HCT116 (cell line): Measurements from ENCODE around the gene TRHDE. TPM values are rescaled to one million over a fixed set of nuclear protein-coding genes. Genes with fewer than 3 reads are reported as not detected.

Experiments
- ATAC-seq: fragments of 200-7000 bp; cut with Tn5 transposase; 2 replicates; pipeline ENCODE4 v1.9.1; 2020; ENCODE audit warnings: mild to moderate bottlenecking, moderate library complexity
- Bru-seq: library from RNA; stranded (reverse); fragments of 400-500 nt; gene quantifications from one replicate; lab custom pipeline; 2021; lab: Mats Ljungman, UMichigan
- BruChase-seq, 2 experiments: library from RNA; stranded (reverse); fragments of 400-500 nt; gene quantifications; one replicate each; lab custom pipeline; 2021; lab: Mats Ljungman, UMichigan
- BruUV-seq: library from RNA; stranded (reverse); fragments of 400-500 nt; replicated peaks from 2 replicates; lab custom pipeline; 2021; lab: Mats Ljungman, UMichigan
- CTCF ChIA-PET: fragments of 300-600 bp; sonication (Branson Sonifier 250); formaldehyde crosslinking; loops from one replicate; lab custom pipeline; 2021; ENCODE audit warnings: antibody characterized with exemption; lab: Charles Lee
- POLR2A ChIA-PET: fragments of 300-600, 350-600 bp; sonication (Branson Sonifier 250); formaldehyde crosslinking; loops from one replicate; lab custom pipeline; 2021; ENCODE audit warnings: antibody characterized with exemption; lab: Charles Lee
- RAD21 ChIA-PET, 2 experiments: fragments of 300-600 bp; sonication (Branson Sonifier 250); formaldehyde crosslinking; loops; one replicate each; lab custom pipeline; 2023; ENCODE audit warnings: low total read pairs in 2 of 2; ENCODE audit not compliant: uncharacterized antibody in 2 of 2, unreplicated experiment in 2 of 2, low non-redundant PET in 1 of 2; lab: Charles Lee
- DNase-seq: peaks from one replicate; pipeline ENCODE4 v3.0.0-alpha.2; 2010; ENCODE audit warnings: low read depth, low spot score
- H2AFZ ChIP-seq: fragments of 200-600 bp; shearing (Covaris generic), sonication (generic); 2 replicates; pipeline ENCODE4 v1.6.1; 2017; ENCODE audit warnings: low read depth, mixed run types, mixed read lengths, antibody characterized with exemption, low read length; ENCODE audit not compliant: poor library complexity, severe bottlenecking
- H3K27ac ChIP-seq: 2 replicates; pipeline ENCODE4 v1.5.1; 2012; ENCODE audit warnings: low read depth, low read length
- H3K27me3 ChIP-seq: fragments of 200-600 bp; sonication (generic); 2 replicates; pipeline ENCODE4 v1.6.1; 2016; ENCODE audit warnings: mixed run types, low read length, mixed read lengths; ENCODE audit not compliant: insufficient read depth
- H3K36me3 ChIP-seq, 2 experiments: fragments of 200-500 bp in 1 of 2; fragments of 200-600 bp in 1 of 2; sonication (Bioruptor generic) in 1 of 2; sonication (generic) in 1 of 2; 2 replicates each; pipeline versions ENCODE4 v1.5.1 to v1.6.1; 2014 to 2016; ENCODE audit warnings: low read length in 2 of 2, inconsistent platforms in 1 of 2, mixed read lengths in 1 of 2, mixed run types in 1 of 2; ENCODE audit not compliant: insufficient read depth in 2 of 2, control insufficient read depth in 1 of 2
- H3K4me1 ChIP-seq, 2 experiments: fragments of 200-600 bp in 1 of 2; sonication (generic) in 1 of 2; 2 replicates each; pipeline versions ENCODE4 v1.5.1 to v1.6.1; 2012 to 2017; ENCODE audit warnings: low read length in 2 of 2, inconsistent platforms in 1 of 2, mild to moderate bottlenecking in 1 of 2, mixed read lengths in 1 of 2, mixed run types in 1 of 2, moderate library complexity in 1 of 2; ENCODE audit not compliant: insufficient read depth in 2 of 2, control insufficient read depth in 1 of 2
- H3K4me2 ChIP-seq: fragments of 200-600 bp; sonication (generic); 2 replicates; pipeline ENCODE4 v1.6.1; 2017; ENCODE audit warnings: mixed run types, low read length, mixed read lengths
- H3K4me3 ChIP-seq, 2 experiments: fragments of 200-600 bp in 1 of 2; sonication (generic) in 1 of 2; replicated peaks in 1 of 2; 2 replicates each; pipeline ENCODE4 v1.5.1; 2011 to 2016; ENCODE audit warnings: low read length in 2 of 2, control low read depth in 1 of 2, low read depth in 1 of 2, mild to moderate bottlenecking in 1 of 2, mixed read lengths in 1 of 2, mixed run types in 1 of 2
- H3K79me2 ChIP-seq: fragments of 200-600 bp; sonication (generic); 2 replicates; pipeline ENCODE4 v1.6.1; 2017; ENCODE audit warnings: mild to moderate bottlenecking, mixed run types, low read length, moderate library complexity, mixed read lengths; ENCODE audit not compliant: insufficient read depth
- H3K9ac ChIP-seq: fragments of 200-600 bp; sonication (generic); 2 replicates; pipeline ENCODE4 v1.6.1; 2016; ENCODE audit warnings: low read length, mixed read lengths
- H3K9me2 ChIP-seq: fragments of 200-600 bp; sonication (generic), shearing (Covaris generic); 2 replicates; pipeline ENCODE4 v1.6.1; 2017; ENCODE audit warnings: mixed run types, mild to moderate bottlenecking, moderate library complexity; ENCODE audit not compliant: insufficient read depth
- H3K9me3 ChIP-seq, 2 experiments: fragments of 200-500 bp in 1 of 2; fragments of 200-600 bp in 1 of 2; sonication (Bioruptor generic) in 1 of 2; sonication (generic) in 1 of 2; 2 replicates each; pipeline ENCODE4 v1.6.1; 2014 to 2017; ENCODE audit warnings: low read length in 2 of 2, mixed read lengths in 2 of 2, inconsistent platforms in 1 of 2, low read depth in 1 of 2, mild to moderate bottlenecking in 1 of 2, mixed run types in 1 of 2, moderate library complexity in 1 of 2; ENCODE audit not compliant: control insufficient read depth in 1 of 2, insufficient read depth in 1 of 2
- H4K20me1 ChIP-seq: fragments of 200-600 bp; sonication (generic), shearing (Covaris generic); 2 replicates; pipeline ENCODE4 v1.6.1; 2017; ENCODE audit warnings: mixed run types, mild to moderate bottlenecking, moderate library complexity; ENCODE audit not compliant: insufficient read depth
- CEBPB ChIP-seq: IDR thresholded peaks from 2 replicates; pipeline ENCODE4 v1.6.1; 2012; ENCODE audit warnings: low read depth
- CTCF ChIP-seq, 3 experiments: fragments of 200-600 bp in 1 of 3; sonication (generic) in 1 of 3; IDR thresholded peaks in 2 of 3; conservative IDR thresholded peaks in 1 of 3; 2 replicates each; pipeline ENCODE4 v1.5.1; 2012 to 2017; ENCODE audit warnings: low read depth in 2 of 3, low read length in 2 of 3, antibody characterized with exemption in 1 of 3, borderline replicate concordance in 1 of 3, control low read depth in 1 of 3, mild to moderate bottlenecking in 1 of 3, mixed read lengths in 1 of 3, mixed run types in 1 of 3, moderate library complexity in 1 of 3; ENCODE audit not compliant: insufficient read depth in 1 of 3
- ELF1 ChIP-seq: IDR thresholded peaks from 2 replicates; pipeline ENCODE4 v1.6.1; 2012; ENCODE audit warnings: low read depth, borderline replicate concordance
- EZH2 ChIP-seq: fragments of 200-600 bp; sonication (generic); IDR thresholded peaks from 2 replicates; pipeline ENCODE4 v1.6.1; 2017; ENCODE audit warnings: antibody characterized with exemption, mixed run types
- FOSL1 ChIP-seq: IDR thresholded peaks from 2 replicates; pipeline ENCODE4 v1.6.1; 2012; ENCODE audit warnings: low read depth
- MAX ChIP-seq: IDR thresholded peaks from 2 replicates; pipeline ENCODE4 v1.6.1; 2012
- POLR2A ChIP-seq: IDR thresholded peaks from 2 replicates; pipeline ENCODE4 v1.7.0; 2011; ENCODE audit warnings: borderline replicate concordance; ENCODE audit not compliant: insufficient read depth, insufficient read length; ENCODE audit errors: extremely low read depth
- POLR2AphosphoS5 ChIP-seq: IDR thresholded peaks from 2 replicates; pipeline ENCODE4 v1.6.1; 2011; ENCODE audit warnings: mild to moderate bottlenecking, low read depth, low read length, moderate library complexity
- RAD21 ChIP-seq: IDR thresholded peaks from 2 replicates; pipeline ENCODE4 v1.6.1; 2012; ENCODE audit warnings: low read depth, mild to moderate bottlenecking
- REST ChIP-seq: IDR thresholded peaks from 2 replicates; pipeline ENCODE4 v1.6.1; 2012; ENCODE audit warnings: low read depth
- SIN3A ChIP-seq: IDR thresholded peaks from 2 replicates; pipeline ENCODE4 v1.6.1; 2012; ENCODE audit warnings: low read depth
- ZNF274 ChIP-seq: fragments of 200-500 bp; sonication (Bioruptor generic); IDR thresholded peaks from 2 replicates; pipeline ENCODE4 v1.6.1; 2014; ENCODE audit warnings: mild to moderate bottlenecking, low read depth, low read length, inconsistent platforms
- intact Hi-C: fragments of 100-400 bp; cut with micrococcal nuclease; formaldehyde crosslinking; loops from 2 replicates; pipeline ENCODE4 v1.10.0; 2022
- long read RNA-seq: library from polyadenylated mRNA; unstranded; transcript quantifications from one replicate; pipeline ENCODE4 v2.0.0, GENCODE V29; 2021; ENCODE audit not compliant: unreplicated experiment
- polyA plus RNA-seq: library from polyadenylated mRNA; unstranded; fragments of >200 nt; gene quantifications from 2 replicates; pipeline ENCODE4 v1.2.1, GENCODE V29; 2012; ENCODE audit warnings: missing spikeins
- total RNA-seq: library from RNA; stranded (reverse); gene quantifications from one replicate; pipeline ENCODE4 v1.2.1, GENCODE V29; 2021; ENCODE audit not compliant: unreplicated experiment

TRHDE gene
- total RNA-seq, result 2.9 TPM
- 0.21 and 0.87 TPM in 2 replicates for polyA plus RNA-seq
- percentile 33 among the genes with signal in this experiment for Bru-seq, nascent RNA
- percentile 23 among the genes with signal in this experiment for BruChase-seq, experiment 1, labeled RNA remaining after a 6-hour chase
- BruChase-seq, experiment 2, labeled RNA remaining after a 2-hour chase, result percentile 24 among the genes with signal in this experiment
- long read RNA-seq, full-length matches to known transcripts, result 3 of 5 reads
- long read RNA-seq, partial matches to known transcripts, result 0 of 5 reads
- long read RNA-seq, other reads (novel, unspliced or antisense), result 2 of 5 reads

GRCh38 chr12:72272091-72272661 is at the start of gene TRHDE:
TSS of gene TRHDE (plus strand) at chr12:72272370. CDS start at chr12:72272644, 274 bp downstream.
- CTCF ChIA-PET, result interaction anchor here (1.5 kb wide), 1 partner anchor 10 kb away, joined by 4 read pairs; no protein-coding TSS in a partner anchor
- no peaks in the 10 kb centered on the region for H3K27me3 ChIP-seq
- no peak for DNase-seq

GRCh38 chr12:72226510-72226909 is 45.7 kb upstream of the TRHDE start:
- no peaks in the 10 kb centered on the region for H3K9me3 ChIP-seq
- ATAC-seq (no peak), DNase-seq (no peak)
- intact Hi-C loops, result no loop called here
- BruUV-seq, result no TSS peak
- H3K4me1 ChIP-seq, result no peaks in the 10 kb centered on the region
- RAD21 ChIA-PET, result no interaction called here
- no peak overlapping the region for H2AFZ ChIP-seq
- no peak overlapping the region for H3K9ac ChIP-seq
- no peaks in the 10 kb centered on the region for H3K9me2 ChIP-seq
- H3K27me3 ChIP-seq, result no peaks in the 10 kb centered on the region
- H3K36me3 ChIP-seq, result no peaks in the 10 kb centered on the region
- no peak overlapping the region for H3K4me2 ChIP-seq
- H3K79me2 ChIP-seq, result no peaks in the 10 kb centered on the region
- TF ChIP-seq EZH2 (no peak), FOSL1 (no peak), REST (no peak), ELF1 (no peak), POLR2AphosphoS5 (no peak), CTCF (IDR thresholded peaks at IDR 0.05 in 2 of 3, conservative IDR thresholded peaks at IDR 0.05 in 1 of 3; ENCODE audit: borderline replicate concordance in 1 of 3, insufficient read depth in 1 of 3, low read depth in 2 of 3, low read length in 2 of 3) (no peak), ZNF274 (no peak), RAD21 (no peak), SIN3A (no peak), POLR2A (no peak), CEBPB (no peak)
- H3K4me3 ChIP-seq, result no peak overlapping the region
- POLR2A ChIA-PET, result no interaction called here
- CTCF ChIA-PET, result no interaction called here
- no peaks in the 10 kb centered on the region for H4K20me1 ChIP-seq
- H3K27ac ChIP-seq, result no peak overlapping the region

More at GRCh38 chr12:72272091-72272661, at the start of gene TRHDE:
- RAD21 ChIA-PET, result no interaction called here
- peak within 1 kb of the TSS; percentile 64 for H3K9ac ChIP-seq
- peak within 1 kb of the TSS; percentile 59 to 61 for H3K4me3 ChIP-seq
- no peaks in the 10 kb centered on the region for H3K9me3 ChIP-seq
- peak within 1 kb of the TSS; percentile 79 for H3K4me2 ChIP-seq
- H3K9me2 ChIP-seq, result no peaks in the 10 kb centered on the region
- H3K79me2 ChIP-seq, result no peaks in the 10 kb centered on the region
- BruUV-seq, result no TSS peak
- H4K20me1 ChIP-seq, result no peaks in the 10 kb centered on the region
- H2AFZ ChIP-seq, result no peak within 1 kb of the TSS
- intact Hi-C loops, result no loop called here
- no peak for TF ChIP-seq POLR2A
- peak; percentile 6; the same call in 1 of the 2 replicates for TF ChIP-seq MAX
- peaks cover 0 to 15% of the 10 kb centered on the region in 2 experiments; a peak in 1 of 4 replicates for H3K4me1 ChIP-seq
- no peaks in the 10 kb centered on the region for H3K36me3 ChIP-seq
- peak; percentile 57 for ATAC-seq
- peak within 1 kb of the TSS; percentile 34; the same call in 1 of the 2 replicates for H3K27ac ChIP-seq
- POLR2A ChIA-PET, result no interaction called here
